Astrocyte of the spinal cord (primary cell): ENCODE measurements around the gene C17orf58.

ENCODE experiments used
- DNase-seq: peaks from one replicate; pipeline ENCODE4 v3.0.0; 2011; ENCODE audit warnings: low read depth, low spot score
- H3K4me3 ChIP-seq: 2 replicates; pipeline ENCODE4 v1.5.1; 2011; ENCODE audit warnings: low read depth, mild to moderate bottlenecking, low read length, moderate library complexity
- in situ Hi-C: cut with HindIII; loops from 2 replicates; pipeline ENCODE4 v1.10.0; 2017; ENCODE audit warnings: low sequenced_read_pairs
- TF ChIP-seq, protein P1 (sequence below): IDR thresholded peaks from 2 replicates; pipeline ENCODE4 v1.5.1; 2012; ENCODE audit warnings: low read depth, mild to moderate bottlenecking, low read length, inconsistent platforms

C17orf58 gene

GRCh38 chr17:67999291-67999911 lies 3.1 kb upstream of the C17orf58 start:
- TF ChIP-seq, protein P1, sequence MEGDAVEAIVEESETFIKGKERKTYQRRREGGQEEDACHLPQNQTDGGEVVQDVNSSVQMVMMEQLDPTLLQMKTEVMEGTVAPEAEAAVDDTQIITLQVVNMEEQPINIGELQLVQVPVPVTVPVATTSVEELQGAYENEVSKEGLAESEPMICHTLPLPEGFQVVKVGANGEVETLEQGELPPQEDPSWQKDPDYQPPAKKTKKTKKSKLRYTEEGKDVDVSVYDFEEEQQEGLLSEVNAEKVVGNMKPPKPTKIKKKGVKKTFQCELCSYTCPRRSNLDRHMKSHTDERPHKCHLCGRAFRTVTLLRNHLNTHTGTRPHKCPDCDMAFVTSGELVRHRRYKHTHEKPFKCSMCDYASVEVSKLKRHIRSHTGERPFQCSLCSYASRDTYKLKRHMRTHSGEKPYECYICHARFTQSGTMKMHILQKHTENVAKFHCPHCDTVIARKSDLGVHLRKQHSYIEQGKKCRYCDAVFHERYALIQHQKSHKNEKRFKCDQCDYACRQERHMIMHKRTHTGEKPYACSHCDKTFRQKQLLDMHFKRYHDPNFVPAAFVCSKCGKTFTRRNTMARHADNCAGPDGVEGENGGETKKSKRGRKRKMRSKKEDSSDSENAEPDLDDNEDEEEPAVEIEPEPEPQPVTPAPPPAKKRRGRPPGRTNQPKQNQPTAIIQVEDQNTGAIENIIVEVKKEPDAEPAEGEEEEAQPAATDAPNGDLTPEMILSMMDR, result no peak
- no peak for DNase-seq
- in situ Hi-C loops, result no loop called here
- no peak overlapping the region for H3K4me3 ChIP-seq

DNA sequence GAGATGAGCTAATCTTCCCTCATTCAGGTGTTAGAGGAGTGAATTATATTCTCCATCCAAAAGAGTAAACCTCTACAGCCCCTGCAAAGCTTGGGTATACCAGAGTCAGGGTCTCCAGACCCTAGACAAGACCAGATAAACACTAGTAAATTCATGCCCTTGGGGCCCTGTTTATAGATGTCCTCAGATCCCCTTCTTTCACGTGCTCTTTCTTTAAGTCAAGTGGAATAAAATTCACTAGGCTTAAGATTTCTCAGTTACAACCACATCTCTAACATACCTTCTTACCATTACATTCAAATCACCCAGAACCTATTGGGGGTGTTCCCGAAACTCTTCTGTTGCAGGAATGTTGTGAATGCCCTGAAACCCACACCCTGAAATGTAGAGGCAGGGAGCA lies 2.2 kb upstream of the C17orf58 start:
- TF ChIP-seq, protein P1, result no peak
- H3K4me3 ChIP-seq, result no peak overlapping the region
- DNase-seq, result no peak
- in situ Hi-C loops, result no loop called here

- TF ChIP-seq, protein P1, result no peak
- no peak for DNase-seq
- peak overlapping the region; percentile 52 for H3K4me3 ChIP-seq
- in situ Hi-C loops, result no loop called here
Observed at GRCh38 chr17:67995570-67996263, 552 bp downstream of the C17orf58 start.

- peak; percentile 75 for DNase-seq
- peak overlapping the region; percentile 52 for H3K4me3 ChIP-seq
- TF ChIP-seq, protein P1, result no peak
- in situ Hi-C loops, result no loop called here
Observed at GRCh38 chr17:67994817-67995569, 1.3 kb downstream of the C17orf58 start.

DNA sequence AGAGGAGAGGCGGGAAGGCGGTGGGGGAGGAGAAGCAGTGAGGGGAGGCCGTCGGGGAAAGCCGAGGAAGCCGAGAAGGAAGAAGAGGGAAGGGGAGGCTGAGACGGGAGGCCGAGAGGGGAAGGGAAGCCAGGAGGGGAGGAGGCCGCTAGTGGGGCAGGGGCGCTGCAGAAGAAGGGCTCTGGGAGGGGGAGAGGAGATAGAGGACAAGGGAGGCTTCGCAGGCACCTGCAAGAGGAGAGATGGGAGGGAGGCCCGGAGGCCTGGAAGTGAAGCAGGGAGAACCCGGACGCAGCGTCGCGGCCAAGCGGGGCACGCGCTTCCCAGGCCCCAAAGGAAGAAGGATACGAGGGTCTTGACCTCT lies 2.3 kb downstream of the C17orf58 start:
- DNase-seq, result no peak
- peak overlapping the region; percentile 66 for H3K4me3 ChIP-seq
- in situ Hi-C loops, result no loop called here
- TF ChIP-seq, protein P1, result no peak

- in situ Hi-C loops, result no loop called here
Observed at GRCh38 chr17:67993153-67993997, 2.9 kb downstream of the C17orf58 start.

More at GRCh38 chr17:67993153-67993997, 2.9 kb downstream of the C17orf58 start:
- TF ChIP-seq, protein P1, result no peak
- peak; percentile 73 for DNase-seq
- H3K4me3 ChIP-seq, result peak overlapping the region; percentile 77
